Camera-type eye (tissue), 1 donor: Measurements from ENCODE around the gene EVPL. TPM values are rescaled to one million over a fixed set of nuclear protein-coding genes. Genes with fewer than 3 reads are reported as not detected.

Experiments used
- total RNA-seq: library from RNA; depleted of rRNA; stranded (reverse); fragments of >200 nt; gene quantifications from one replicate; pipeline ENCODE4 v1.2.3, GENCODE V29; 2014

The EVPL gene
- 5.5 TPM for total RNA-seq

GRCh38 chr17:76027159-76027839 is at the start of gene EVPL:
EVPL (minus strand) TSS chr17:76027306; CDS start chr17:76027198, 108 bp downstream.

GRCh38 chr17:76074390-76075363 is 47.6 kb upstream of the EVPL start, which contains the start of gene GALR2:
GALR2 (plus strand) TSS chr17:76074781; CDS start chr17:76074884, 103 bp downstream.

DNA sequence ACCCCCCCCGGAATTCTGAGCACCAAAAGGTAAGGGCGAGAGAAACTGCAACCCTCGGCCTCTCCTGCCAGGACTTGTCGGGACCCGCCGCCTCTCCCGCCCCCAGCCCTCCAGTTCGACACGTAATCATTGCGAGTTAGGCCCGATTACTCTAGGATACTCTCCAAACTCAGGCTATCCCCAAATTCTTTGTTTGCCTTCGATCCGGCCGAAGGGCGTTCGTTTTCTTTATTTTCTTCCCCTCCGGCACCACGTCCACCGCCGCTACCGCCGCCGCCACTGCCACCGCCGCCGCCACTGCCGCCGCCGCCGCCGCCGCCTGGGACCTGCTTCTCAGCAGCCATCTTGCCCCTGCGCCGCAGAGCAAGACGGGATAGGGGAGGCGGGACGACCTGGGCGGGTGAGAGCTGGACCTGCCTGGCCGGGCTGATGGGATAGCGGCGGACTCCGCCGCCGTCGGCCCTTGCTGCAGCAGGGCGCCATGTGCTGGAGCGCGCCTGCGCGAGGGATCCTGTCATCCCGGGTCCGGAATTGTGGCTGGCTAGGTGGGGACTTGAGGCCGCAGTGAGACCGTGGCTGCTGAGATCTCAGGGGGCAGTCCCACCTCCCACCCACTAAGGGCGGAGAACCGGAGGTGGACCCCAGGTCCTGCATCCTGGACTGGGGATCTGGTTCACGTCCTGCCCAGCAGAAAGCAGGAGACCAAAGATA is 45.2 kb upstream of the EVPL start, which contains the start of gene SRP68:
SRP68 (minus strand) TSS at position 370 of the 711 bp plus-strand sequence; CDS start at position 344, 26 bp downstream.

GRCh38 chr17:76000755-76001521 is 26.2 kb downstream of the EVPL start, which contains the start of gene CDK3:
CDK3 (plus strand) TSS chr17:76000855; CDS start chr17:76001426, 571 bp downstream.

GRCh38 chr17:75978938-75979704 is 48.0 kb downstream of the EVPL start, which contains the start of the genes ACOX1 and TEN1:
ACOX1 (minus strand) TSS chr17:75979166; CDS start chr17:75979073, 93 bp downstream.
TEN1 (plus strand) TSS chr17:75979240; CDS start chr17:75986193, 6,953 bp downstream.

Other genes starting within 250 kb of the EVPL start
- gene UNK, start 242.5 kb downstream of the EVPL start, total RNA-seq = 78.4 TPM
- 5.0 TPM for gene UNC13D, start 182.9 kb downstream of the EVPL start, total RNA-seq
- 50.5 TPM for gene WBP2, start 172.0 kb downstream of the EVPL start, total RNA-seq
- 14.9 TPM for gene TRIM47, start 148.7 kb downstream of the EVPL start, total RNA-seq
- gene TRIM65, start 130.4 kb downstream of the EVPL start, total RNA-seq = 24.4 TPM
- gene MRPL38, start 122.4 kb downstream of the EVPL start, total RNA-seq = 45.7 TPM
- 19.8 TPM for gene FBF1, start 86.3 kb downstream of the EVPL start, total RNA-seq
- gene ACOX1, start 48.1 kb downstream of the EVPL start, total RNA-seq = 75.3 TPM
- gene TEN1, start 48.1 kb downstream of the EVPL start, total RNA-seq = 22.5 TPM
- gene CDK3, start 26.5 kb downstream of the EVPL start, total RNA-seq = 7.5 TPM
- 57.0 TPM for gene SRP68, start 45.2 kb upstream of the EVPL start, total RNA-seq
- gene GALR2, start 47.5 kb upstream of the EVPL start, total RNA-seq = not detected
- not detected for gene ZACN, start 51.9 kb upstream of the EVPL start, total RNA-seq
- 131 TPM for gene EXOC7, start 76.5 kb upstream of the EVPL start, total RNA-seq
- gene FOXJ1, start 113.9 kb upstream of the EVPL start, total RNA-seq = 1.6 TPM
- gene RNF157, start 213.2 kb upstream of the EVPL start, total RNA-seq = 24.4 TPM
- gene UBALD2, start 238.0 kb upstream of the EVPL start, total RNA-seq = 6.8 TPM